GM12874 (cell line): ENCODE data around the gene PCF11.

ENCODE experiments used
- CTCF ChIP-seq: IDR thresholded peaks from 2 replicates; pipeline ENCODE4 v1.5.1; 2011; ENCODE audit warnings: low read depth, mild to moderate bottlenecking, control low read depth, low read length, moderate library complexity; ENCODE audit not compliant: insufficient read depth

Gene PCF11

GRCh38 chr11:83193315-83194280, 36.7 kb downstream of the PCF11 start, which contains the start of gene ANKRD42:
Gene ANKRD42 (plus strand): TSS chr11:83193712. CDS start chr11:83194671, 959 bp downstream.
- 0 out of 2 replicates have a peak, but pooled peaks have one; percentile 18 for TF ChIP-seq CTCF

GRCh38 chr11:83194281-83195142, 37.6 kb downstream of the PCF11 start:
- no peak for TF ChIP-seq CTCF

- no peak for TF ChIP-seq CTCF
These were observed 38.2 kb downstream of the PCF11 start for GRCh38 chr11:83195143-83195466.

GRCh38 chr11:83195649-83196048, 38.7 kb downstream of the PCF11 start:
- no peak for TF ChIP-seq CTCF

GRCh38 chr11:83200035-83200434, 43.1 kb downstream of the PCF11 start:
- no peak for TF ChIP-seq CTCF

- no peak for TF ChIP-seq CTCF
These were observed 48.8 kb downstream of the PCF11 start for GRCh38 chr11:83205608-83206185.

- TF ChIP-seq CTCF = no peak
These were observed 49.3 kb downstream of the PCF11 start for GRCh38 chr11:83206221-83206620.
